Effector CD8-positive, alpha-beta T cell (primary cell): Measurements from ENCODE around the gene MMP11.
"Not testable (repeated sequence)": the region's sequence is repeated elsewhere in the genome, so short reads cannot be mapped to it uniquely, and the experiment has no call there.

Source experiments
- DNase-seq: peaks from one replicate; lab custom pipeline; 2025; lab: John Stamatoyannopoulos, UW
- total RNA-seq, 4 experiments: gene quantifications; one replicate each; lab custom pipeline; 2026; lab: John Stamatoyannopoulos, UW

MMP11 gene, protein sequence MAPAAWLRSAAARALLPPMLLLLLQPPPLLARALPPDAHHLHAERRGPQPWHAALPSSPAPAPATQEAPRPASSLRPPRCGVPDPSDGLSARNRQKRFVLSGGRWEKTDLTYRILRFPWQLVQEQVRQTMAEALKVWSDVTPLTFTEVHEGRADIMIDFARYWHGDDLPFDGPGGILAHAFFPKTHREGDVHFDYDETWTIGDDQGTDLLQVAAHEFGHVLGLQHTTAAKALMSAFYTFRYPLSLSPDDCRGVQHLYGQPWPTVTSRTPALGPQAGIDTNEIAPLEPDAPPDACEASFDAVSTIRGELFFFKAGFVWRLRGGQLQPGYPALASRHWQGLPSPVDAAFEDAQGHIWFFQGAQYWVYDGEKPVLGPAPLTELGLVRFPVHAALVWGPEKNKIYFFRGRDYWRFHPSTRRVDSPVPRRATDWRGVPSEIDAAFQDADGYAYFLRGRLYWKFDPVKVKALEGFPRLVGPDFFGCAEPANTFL
- 0.80 to 1.5 (median 0.98) reads per million in 4 experiments for total RNA-seq

DNA sequence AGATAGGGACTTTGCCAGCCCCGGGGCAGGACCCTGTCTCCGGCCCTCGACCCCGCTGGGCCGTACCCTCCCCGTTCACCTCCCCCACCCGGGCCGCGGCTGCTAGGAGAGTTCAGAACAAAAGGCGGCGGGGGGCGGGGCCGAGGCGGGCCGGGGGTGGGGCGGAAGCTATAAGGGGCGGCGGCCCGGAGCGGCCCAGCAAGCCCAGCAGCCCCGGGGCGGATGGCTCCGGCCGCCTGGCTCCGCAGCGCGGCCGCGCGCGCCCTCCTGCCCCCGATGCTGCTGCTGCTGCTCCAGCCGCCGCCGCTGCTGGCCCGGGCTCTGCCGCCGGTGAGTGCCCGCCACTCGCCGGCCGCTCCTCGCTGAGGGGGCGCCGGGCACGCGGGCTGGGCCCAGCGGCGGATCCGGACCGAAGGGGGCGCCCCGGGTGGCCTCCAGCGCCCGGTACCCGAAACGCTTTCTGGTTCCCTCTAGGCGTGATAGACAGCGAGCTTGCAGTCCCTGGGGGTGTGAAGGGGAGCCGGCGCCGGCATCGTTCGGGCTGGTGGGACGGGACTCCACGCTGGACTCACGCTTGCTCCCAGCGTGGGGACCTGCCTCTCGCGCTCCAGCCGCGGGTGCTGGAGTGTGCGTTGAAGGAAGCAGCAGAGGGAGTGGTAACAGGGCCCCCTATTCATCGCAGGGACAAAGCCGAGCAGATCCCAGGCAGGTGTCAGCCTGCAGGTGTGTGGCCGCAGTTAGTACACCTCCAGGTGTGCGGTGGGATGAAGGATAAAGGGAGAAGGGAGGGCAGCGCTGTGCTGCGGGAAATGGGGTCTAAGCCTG is at the start of gene MMP11:
Gene MMP11 (plus strand): TSS at position 201 of the 825 bp plus-strand sequence. CDS start 22 bp downstream, at position 223.
- peak; percentile 56 for DNase-seq

DNA sequence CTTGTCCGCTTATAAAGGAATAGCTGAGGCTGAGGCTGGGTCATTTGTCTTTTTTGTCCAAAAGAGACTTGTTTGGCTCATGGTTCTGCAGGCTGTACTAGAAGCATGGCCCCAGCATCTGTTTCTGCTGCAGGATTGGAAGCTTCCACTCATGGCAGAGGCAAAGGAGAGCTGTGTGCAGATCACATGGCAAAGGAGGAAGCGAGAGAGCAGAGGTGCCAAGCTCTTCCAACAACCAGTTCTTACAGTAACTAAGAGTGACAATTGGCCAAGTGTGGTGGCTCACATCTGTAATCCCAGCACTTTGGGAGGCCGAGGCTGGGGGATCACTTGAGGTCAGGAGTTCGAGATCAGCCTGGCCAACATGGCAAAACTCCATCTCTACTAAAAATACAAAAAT is 44.5 kb upstream of the MMP11 start:
- not testable (repeated sequence) for DNase-seq

DNA sequence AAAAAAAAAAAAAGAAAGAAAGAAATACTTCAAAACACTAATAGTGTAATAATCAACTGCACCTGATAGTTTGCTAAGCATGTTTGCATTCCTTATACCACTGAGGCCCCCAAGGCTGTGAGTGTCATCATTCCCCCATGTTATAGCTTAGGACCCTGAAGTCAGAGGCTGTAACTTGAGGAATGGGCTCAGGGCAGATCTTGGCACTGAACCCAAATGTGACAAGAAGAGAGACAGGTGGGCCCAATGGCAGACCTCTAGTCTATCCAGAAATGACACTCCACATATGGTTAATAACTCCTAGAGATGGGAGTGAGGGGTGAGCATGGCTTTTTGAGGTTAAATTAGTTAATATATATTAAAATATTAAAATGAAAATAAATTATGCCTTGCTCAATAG is 35.0 kb upstream of the MMP11 start:
- no peak for DNase-seq

DNA sequence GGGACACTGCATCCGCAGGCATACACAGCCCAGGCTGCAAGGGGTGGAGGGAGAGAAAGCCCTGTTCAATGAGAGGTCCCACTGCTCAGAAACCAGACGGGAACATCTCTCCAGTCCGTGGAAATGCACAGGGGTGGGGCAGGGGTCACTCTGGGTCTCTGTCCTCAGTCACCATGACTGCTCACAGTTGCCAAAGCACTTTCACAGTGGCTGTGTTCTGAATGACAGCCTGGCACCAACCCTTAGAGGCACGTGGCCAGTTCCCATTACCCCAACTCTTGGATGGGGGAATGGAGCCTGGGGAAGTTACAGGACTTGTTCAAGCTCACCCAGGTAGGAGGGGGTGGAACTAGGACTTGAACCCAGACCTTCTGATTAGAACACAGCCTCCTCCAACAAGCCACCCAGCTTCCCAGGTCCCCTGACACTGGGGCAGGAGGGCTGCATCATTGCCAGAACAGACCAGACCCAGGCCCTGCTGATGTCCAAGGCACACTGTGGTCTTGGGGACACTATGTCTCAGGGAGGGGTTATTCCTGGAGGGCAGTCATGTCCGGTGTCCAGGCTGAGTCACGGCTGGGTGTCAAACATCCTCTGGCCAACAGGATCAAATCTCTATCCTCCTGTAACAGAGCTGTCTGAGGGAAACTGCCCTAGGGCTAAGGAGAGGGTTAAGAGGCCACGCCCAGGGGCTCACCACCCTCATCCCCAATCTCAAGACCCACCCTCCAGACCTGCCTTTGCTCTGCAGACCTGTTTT is 30.0 kb upstream of the MMP11 start:
- DNase-seq, result no peak

DNA sequence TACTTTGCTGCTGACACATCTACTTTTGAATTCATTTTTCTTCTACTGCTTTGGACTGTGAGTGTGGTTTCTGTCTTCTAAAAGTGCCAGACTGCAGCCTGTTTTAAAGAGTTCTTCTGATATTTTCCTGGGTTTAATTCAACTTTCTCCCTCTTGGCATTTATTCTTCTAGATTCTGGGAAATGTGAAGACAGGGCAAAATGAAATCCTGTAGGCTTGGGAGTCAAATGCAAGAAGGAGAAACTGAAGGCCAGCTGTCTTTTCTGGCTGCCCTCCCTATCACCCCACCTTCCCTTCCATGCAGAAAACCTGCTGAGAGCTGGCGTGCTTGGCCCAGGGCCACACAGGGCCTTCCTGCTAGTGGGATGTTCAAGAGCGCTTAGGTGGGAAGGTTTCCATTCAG is 29.3 kb upstream of the MMP11 start:
- no peak for DNase-seq

DNA sequence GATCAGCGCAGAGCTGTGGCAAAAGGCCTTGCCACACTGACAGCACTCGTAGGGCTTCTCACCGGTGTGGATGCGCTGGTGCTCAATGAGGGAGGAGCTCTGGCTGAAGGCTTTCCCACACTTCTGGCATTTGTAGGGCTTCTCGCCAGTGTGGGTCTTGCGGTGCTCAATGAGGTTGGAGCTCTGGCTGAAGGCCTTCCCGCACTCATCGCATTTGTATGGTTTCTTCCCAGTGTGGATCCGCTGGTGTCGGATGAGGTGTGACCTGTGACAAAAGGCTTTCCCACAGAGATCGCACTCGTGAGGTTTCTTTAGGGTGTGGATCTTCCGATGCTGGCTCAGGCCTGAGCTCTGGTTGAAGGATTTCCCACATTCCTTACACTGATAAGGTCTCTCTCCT is 28.6 kb upstream of the MMP11 start:
- no peak for DNase-seq

DNA sequence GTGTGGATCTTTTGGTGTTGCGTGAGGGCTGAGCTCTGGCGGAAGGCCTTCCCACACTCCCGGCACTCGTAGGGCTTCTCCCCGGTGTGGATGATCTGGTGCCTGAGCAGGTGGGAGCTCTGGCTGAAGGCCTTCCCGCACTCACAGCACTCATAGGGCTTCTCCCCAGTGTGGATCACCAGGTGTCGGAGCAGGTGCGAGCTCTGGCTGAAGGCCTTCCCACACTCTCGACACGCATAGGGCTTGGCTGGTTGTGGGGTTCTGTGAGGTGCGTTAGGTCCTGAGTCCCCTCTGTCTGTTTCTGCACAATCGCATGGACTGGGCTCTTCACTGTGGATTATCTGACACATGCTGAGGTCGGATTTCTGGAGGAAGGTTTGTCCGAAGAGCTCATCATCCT is 28.2 kb upstream of the MMP11 start:
- DNase-seq, result no peak

DNA sequence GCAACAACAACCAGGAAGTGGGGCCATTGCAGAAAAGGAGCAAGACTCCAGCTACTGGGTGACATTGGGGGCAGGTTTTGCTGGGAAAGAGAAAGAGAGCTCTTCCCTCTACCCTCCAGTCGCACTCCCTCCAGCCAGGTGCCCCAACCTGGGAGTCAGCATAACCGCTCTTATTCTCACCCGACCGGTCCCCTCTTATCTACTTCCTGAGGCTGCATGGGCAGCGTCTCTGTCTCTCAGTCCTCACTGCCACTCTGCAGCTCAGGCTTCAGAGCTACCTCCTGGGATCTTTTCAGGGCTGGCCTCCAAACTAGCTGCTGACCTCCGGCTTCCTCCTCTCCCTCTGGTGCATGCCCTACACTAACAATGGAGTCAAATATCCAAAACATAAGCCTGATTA is 26.9 kb upstream of the MMP11 start:
- no peak for DNase-seq

DNA sequence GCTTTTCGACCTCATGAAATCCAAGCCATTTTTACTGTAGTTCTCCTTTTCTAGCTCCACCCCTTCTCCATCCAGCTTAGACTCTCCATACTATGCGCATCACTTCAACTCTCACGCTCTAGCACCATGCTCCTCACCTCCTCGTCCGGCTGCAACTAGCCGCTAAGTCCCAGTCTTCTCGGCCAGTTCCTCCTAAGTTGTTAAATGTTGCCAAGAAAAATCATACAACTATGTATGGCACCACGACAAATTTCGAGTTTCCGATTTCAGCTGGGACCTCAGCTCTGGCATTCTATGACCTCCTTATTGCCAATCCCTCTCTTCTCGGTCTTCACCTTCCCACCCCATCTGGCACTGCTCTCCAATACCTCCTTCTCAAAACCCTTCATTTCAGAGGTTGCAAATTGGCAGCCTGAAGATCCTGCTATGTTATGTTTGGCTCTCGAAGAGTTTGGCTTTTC is 22.8 kb upstream of the MMP11 start:
- DNase-seq, result no peak

DNA sequence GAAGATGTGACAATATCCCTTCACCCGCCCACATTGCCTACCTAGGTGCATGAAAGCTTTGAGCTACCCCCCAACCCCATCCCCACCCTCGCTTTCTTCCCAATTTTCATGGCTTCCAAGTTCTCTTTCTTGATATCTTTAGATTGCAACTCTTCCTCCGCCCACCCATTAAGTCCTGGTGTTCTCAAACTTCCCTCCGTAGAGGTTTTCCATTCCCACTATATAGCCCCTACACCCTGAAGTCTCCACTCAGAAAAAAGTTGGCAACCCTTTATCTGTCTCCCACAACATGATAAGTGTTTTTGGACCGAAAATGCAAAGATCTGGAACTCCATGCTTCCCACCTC is 22.3 kb upstream of the MMP11 start:
- DNase-seq, result no peak

DNA sequence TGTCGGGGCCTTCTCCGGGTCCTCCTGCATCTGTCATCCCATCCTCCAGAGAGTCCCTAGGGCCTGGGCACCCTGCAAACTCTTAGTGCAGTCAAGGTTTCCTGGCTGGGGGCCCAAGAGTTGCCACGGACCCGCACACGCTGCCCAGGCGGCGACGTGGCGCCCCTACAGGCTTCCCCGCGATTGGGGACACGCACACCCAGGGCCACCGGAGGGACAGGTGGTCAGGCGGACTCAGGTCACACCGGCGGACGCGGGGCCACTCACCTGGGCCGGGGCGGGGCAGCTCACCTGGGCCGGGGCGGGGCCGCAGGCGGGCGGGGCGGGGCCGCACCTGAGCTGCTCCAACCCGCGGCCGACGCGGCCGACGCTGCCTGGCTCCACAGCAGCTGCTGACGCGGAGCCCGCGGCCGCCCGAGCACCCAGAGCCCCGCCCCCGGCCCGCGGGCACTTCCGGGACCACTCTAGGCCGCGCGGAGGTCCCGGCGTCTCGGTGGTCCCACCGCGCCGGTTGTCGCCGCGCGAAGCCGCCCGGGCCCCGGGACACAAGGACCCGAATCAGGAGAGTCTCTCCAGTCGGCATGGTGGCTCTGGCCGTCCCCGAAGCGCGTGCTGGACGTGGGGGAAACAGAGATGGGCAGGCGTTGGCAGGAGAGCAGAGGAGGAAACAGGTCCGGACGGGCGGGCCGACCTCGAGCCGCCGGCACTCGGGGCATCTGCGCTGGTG is 21.8 kb upstream of the MMP11 start, which contains the start of gene ZNF70:
Gene ZNF70 (minus strand): TSS at position 399 of the 727 bp plus-strand sequence. CDS start 5,972 bp downstream, outside the sequence.
- DNase-seq, result peak; percentile 78

DNA sequence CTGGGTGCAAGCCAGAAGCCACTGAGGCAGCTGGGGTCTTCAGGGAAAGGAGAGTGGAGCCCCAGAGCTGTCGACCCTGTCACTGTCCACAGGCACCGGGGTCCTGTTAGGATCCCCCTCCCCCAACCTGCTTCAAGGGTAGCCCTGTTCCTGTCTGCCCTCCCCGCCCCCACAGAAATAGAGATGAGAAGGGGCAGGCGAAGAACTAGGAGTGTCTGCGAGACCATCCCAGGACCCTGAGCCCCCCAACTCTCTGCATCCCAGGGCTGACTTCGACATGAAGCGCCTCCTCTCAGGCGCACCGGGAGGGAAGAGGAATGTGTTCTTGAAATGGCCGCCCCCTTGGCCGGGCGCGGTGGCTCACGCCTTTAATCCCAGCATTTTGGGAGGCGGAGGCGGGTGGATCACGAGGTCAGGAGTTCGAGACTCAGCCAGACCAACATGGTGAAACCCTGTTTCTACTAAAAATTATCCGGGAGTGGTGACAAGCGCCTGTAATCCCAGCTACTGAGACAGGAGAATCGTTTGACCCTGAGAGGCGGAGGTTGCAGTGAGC is 21.1 kb upstream of the MMP11 start:
- peak; percentile 27 for DNase-seq

DNA sequence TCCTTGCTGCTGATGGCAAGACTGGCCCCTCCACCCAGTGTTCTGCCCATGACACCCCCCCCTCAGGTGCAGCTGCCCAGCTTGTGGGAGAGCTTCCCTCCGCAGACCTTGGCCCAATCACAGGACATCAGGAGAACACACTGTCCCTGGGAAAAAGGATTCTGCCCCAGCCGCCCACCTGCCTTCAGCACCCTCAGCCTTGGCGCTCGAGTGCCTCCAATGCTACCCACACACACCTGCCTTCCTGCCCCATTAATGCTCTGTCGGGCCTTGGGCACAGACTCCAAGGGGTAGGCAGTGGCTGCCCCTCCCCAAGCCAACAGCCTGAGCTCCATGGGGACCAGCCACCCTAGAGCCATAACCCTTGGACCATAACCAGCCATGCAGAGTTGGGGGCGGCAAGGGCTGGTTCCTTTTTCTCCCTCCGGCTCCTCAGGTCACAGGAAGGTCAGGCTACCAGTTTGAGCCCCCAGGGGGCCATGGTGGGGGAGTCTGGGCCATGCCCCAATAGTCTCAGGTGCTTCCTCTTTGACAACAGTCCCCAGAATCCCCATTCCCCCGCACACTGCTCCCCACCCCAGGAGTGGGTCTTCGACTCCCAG is 20.5 kb upstream of the MMP11 start:
- DNase-seq, result no peak

DNA sequence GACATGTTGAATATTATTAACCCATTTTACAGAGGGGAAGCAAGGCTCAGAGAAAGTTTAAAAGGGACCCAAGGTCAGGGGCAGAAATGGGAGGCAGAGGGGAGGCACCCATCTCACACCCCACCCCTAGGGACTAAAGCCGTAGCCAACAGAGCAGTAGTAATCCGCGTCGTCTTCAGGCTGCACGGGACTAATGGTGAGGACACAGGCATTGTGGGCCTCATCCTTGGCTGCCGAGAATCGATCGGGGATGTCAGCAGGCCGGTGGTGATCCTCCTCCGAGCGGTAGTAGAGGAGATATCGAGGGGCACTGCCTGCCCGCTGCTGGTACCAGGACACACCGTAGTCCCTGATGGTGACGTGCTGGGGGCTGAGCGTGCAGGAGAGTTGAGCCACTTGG is 19.9 kb upstream of the MMP11 start:
- DNase-seq, result no peak

DNA sequence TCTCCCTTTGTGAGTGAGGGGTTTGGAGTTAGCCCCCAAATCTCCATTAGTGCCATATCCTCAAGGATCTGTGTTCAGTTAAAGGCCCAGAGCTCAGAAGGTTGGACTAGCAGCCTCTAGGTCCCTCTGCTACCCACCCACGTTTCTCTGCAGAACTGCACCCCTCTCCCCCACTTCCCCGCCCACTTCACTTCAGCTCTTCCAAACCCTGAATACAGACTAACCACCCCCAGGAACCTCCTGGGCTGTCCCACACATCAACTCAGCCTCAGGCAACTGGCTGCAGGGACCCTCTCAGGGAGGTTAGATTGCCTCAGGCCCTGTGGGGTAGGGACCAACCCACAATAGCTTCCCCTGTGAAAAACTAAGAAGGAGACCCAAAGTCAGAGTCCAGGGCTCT is 19.3 kb upstream of the MMP11 start:
- DNase-seq, result no peak

DNA sequence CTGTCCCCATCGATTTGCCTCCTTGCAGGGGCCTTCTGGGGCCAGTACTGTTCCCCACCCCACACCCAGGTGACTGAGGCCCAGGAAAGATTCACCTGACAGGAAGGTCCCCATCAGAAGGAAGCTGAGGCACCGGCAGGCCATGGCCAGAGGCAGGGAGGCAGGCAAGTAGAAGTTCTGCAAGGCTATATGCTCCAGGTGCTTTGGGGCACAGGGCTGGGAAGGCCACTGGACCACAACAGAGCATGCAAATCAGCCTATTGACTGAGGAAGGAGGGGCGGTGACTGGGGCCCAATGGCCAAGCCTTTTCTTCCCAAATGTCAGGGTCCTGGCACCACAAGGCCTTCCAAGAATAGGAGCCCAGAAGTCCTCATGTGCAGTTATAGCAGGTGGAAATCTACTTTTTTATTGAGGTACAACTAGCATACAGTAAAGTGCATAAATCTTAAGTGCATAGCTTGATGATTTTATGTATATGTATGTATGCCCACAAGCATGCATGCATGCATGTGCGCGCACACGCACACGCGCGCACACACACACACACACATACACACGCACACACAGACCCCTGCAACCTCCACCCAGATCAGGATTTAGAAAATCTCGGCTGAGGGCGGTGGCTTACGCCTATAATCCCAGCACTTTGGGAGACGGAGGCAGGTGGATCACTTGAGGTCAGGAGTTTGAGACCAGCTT is 18.3 kb upstream of the MMP11 start, which contains the start of gene VPREB3:
Gene VPREB3 (minus strand): TSS at position 206 of the 700 bp plus-strand sequence. CDS start 62 bp downstream, at position 144.
- DNase-seq, result no peak

DNA sequence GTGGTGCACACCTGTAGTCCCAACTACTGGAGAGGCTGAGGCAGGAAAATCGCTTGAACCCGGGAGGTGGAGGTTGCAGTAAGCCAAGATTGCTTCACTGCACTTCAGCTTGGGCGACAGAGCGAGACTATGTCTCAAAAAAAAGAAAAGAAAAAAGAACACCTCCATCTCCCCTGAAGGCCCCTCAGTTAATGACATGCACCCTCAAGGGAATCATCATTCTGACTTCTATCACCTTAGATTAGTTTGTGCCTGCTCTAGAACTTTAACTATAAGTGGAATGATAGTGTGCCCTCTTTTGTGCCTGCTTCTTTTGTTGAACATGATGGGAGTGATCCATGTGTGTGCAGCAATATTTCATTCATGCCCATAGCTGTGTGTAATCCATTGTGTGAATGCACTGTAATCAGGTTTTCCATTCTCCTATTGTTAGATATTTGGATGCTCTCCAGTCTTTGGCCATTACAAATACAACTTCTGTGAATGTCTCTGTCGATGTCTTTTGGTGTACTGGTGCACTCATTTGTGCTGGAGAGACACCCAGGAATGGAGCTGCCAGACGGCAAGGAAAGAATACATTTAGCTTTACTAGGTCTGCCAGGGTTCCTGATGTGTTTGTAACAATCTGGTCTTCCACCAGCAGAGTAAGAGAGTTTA is 17.5 kb upstream of the MMP11 start:
- DNase-seq, result no peak

DNA sequence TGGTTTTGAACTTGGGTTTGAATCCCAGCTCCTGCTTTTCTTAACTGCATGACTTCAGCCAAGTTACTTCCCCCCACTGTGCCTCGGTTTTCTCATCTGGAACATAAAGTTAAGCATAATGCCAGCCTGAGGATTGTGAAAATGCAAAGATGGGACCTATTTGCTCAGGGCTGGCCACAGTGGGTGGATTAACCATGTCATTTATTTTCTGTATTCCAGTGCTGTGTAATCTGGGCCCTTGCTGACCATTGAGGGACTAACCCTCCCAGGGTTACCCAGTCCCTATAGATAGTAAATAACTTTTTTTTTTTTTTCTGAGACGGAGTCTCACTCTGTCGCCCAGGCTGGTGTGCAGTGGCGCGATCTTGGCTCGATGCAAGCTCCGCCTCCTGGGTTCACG is 16.9 kb upstream of the MMP11 start:
- no peak for DNase-seq

DNA sequence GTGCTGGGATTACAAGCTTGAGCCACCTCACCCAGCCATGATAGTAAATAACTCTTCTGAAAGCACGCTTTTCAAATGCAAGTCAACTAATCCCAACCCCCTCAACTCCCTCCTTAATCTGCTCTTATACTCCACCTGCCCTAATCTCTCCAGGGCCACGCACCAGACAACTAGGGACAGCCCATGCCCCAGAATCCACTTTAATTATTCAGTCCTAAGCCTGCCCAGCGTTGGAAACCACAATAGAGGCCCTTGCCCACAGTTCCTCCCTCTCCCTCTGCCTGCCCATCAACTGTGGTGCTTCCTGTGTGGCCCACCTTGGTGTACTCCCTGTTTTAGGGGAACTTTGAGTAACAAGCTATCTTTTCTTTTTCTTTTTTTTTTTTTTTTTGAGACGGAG is 15.8 kb upstream of the MMP11 start:
- DNase-seq, result no peak
